NOMO-1 (cell line): ENCODE results near the gene ATP10A.

Experiments used
- DNase-seq, 2 experiments: peaks; one replicate each; lab custom pipeline; 2025; ENCODE audit not compliant: unreplicated experiment in 2 of 2; lab: John Stamatoyannopoulos, UW

ATP10A gene

GRCh38 chr15:25687276-25687675 lies 175.9 kb downstream of the ATP10A start:
- no peak for DNase-seq

GRCh38 chr15:25686780-25687179 lies 176.3 kb downstream of the ATP10A start:
- DNase-seq = no peak

- no peak for DNase-seq
These were observed 178.4 kb downstream of the ATP10A start for GRCh38 chr15:25684521-25685431.

GRCh38 chr15:25683911-25684310 lies 179.2 kb downstream of the ATP10A start:
- DNase-seq = no peak

- DNase-seq = no peak
These were observed 179.7 kb downstream of the ATP10A start for GRCh38 chr15:25683415-25683814.

GRCh38 chr15:25682340-25682739 lies 180.8 kb downstream of the ATP10A start:
- no peak for DNase-seq

GRCh38 chr15:25680686-25681025 lies 182.5 kb downstream of the ATP10A start:
- no peak for DNase-seq

GRCh38 chr15:25679964-25680685 lies 183.0 kb downstream of the ATP10A start:
- DNase-seq = no peak

- DNase-seq = no peak
These were observed 183.6 kb downstream of the ATP10A start for GRCh38 chr15:25679492-25679891.

GRCh38 chr15:25678500-25678855 lies 184.6 kb downstream of the ATP10A start:
- no peak for DNase-seq

GRCh38 chr15:25677719-25678499 lies 185.2 kb downstream of the ATP10A start:
- no peak for DNase-seq

- DNase-seq = no peak
These were observed 187.1 kb downstream of the ATP10A start for GRCh38 chr15:25676070-25676469.

- DNase-seq = no peak
These were observed 187.7 kb downstream of the ATP10A start for GRCh38 chr15:25675396-25675795.

- no peak for DNase-seq
These were observed 188.2 kb downstream of the ATP10A start for GRCh38 chr15:25674913-25675312.

GRCh38 chr15:25673972-25674371 lies 189.2 kb downstream of the ATP10A start:
- no peak for DNase-seq

GRCh38 chr15:25673351-25673750 lies 189.8 kb downstream of the ATP10A start:
- DNase-seq = no peak

- no peak for DNase-seq
These were observed 192.0 kb downstream of the ATP10A start for GRCh38 chr15:25671132-25671531.

GRCh38 chr15:25670621-25671020 lies 192.5 kb downstream of the ATP10A start:
- DNase-seq = no peak

GRCh38 chr15:25670025-25670554 lies 193.0 kb downstream of the ATP10A start:
- peak; percentile 5 to 7 for DNase-seq

GRCh38 chr15:25668901-25669300 lies 194.2 kb downstream of the ATP10A start:
- DNase-seq = no peak

GRCh38 chr15:25668236-25668795 lies 194.8 kb downstream of the ATP10A start:
- no peak for DNase-seq
